Measurements from ENCODE around the gene RASGRP2. TPM values are rescaled to one million over a fixed set of nuclear protein-coding genes. Genes with fewer than 3 reads are reported as not detected.

Gene RASGRP2
- total RNA-seq, 2 donors from 2014 or later, result 13.3 to 28.7 TPM

DNA sequence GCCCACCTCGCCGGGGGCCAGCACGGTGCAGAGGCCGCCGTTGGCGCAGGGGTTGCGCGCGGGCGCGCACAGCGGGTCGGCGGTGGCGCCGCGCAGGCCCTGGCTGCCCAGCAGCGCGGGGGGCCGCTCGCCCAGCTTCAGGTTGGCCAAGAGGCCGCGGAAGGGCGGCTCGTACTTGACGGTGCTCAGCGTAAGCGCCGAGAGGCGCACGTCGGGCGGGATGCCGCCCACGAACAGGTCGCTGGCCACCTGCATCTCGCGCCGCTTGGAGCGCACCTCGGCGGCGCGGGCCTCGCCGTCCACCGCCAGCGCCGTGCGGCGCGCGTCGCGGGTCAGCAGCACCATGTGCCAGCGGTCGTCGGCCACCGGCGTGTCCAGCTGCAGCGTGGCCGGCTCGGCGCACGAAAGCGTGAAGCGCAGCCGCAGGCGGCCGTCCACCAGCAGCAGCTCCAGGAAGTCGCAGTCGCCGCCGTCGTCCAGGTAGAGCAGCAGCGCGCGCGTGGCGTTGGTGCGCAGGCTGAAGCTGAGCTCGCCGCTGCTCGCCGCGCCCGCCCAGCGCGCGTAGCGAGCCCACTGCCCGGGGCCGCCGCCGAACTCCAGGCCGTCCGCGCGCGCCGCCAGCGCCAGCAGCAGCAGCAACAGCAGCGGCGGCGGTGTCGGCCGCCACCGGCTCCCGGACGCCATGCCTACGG, 30.8 kb downstream of the RASGRP2 start:
- H3K27me3 ChIP-seq (replicated peaks; ENCODE audit: insufficient read depth), result peaks cover 32% of the 10 kb centered on the region
- TF ChIP-seq POLR2A (IDR thresholded peaks at IDR 0.05) (no peak), POLR2AphosphoS5 (IDR thresholded peaks at IDR 0.05) (no peak), CTCF (IDR thresholded peaks at IDR 0.05) (no peak)
- H3K27ac ChIP-seq, result no peak overlapping the region
- no peaks in the 10 kb centered on the region for H3K36me3 ChIP-seq
- peak; percentile 33 for DNase-seq (ENCODE audit: low spot score)
- H3K4me3 ChIP-seq, result peak overlapping the region in 1 of 2 donors; percentile 11
- WGBS, result 3% methylated on average over 61 of the region's 111 CpGs
- H3K4me1 ChIP-seq (replicated peaks), result no peaks in the 10 kb centered on the region
- intact Hi-C loops (cut with DNase I), result no loop called here
- H3K9me3 ChIP-seq, result no peaks in the 10 kb centered on the region

- TF ChIP-seq POLR2A (IDR thresholded peaks at IDR 0.05), result no peak
- TF ChIP-seq POLR2AphosphoS5 (IDR thresholded peaks at IDR 0.05), result no peak
- WGBS, result 6% methylated on average over 43 of the region's 45 CpGs
- no peak overlapping the region for H3K4me3 ChIP-seq
- H3K9me3 ChIP-seq, result no peaks in the 10 kb centered on the region
- intact Hi-C loops (cut with DNase I), result no loop called here
- no peaks in the 10 kb centered on the region for H3K36me3 ChIP-seq
- peaks cover 28% of the 10 kb centered on the region for H3K27me3 ChIP-seq (replicated peaks; ENCODE audit: insufficient read depth)
- DNase-seq (ENCODE audit: low spot score), result no peak
- H3K27ac ChIP-seq, result no peak overlapping the region
- H3K4me1 ChIP-seq (replicated peaks), result no peaks in the 10 kb centered on the region
These were observed 31.4 kb downstream of the RASGRP2 start for GRCh38 chr11:64712430-64713015.

DNA sequence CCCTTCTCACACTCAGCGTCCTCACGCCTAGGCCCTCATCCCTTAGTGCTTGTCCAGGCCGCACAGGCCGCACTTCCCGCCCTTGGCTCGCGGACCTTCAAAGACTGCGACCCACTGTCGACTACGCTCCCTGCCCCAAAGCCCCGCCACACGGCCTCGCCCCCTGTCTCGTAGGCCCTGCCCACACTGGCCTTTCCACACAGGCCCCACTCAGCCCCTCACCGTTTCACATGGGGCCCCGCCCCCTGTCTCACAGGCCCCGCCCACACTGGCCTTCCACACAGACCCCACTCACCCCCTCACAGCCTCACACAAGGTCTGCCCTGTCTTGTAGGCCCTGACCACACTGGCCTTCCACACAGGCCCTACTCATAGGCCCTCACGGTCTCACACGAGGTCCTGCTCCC, 32.0 kb downstream of the RASGRP2 start:
- no peak for DNase-seq (ENCODE audit: low spot score)
- Histone ChIP-seq H3K4me1 (replicated peaks) (no peaks in the 10 kb centered on the region), H3K27me3 (replicated peaks; ENCODE audit: insufficient read depth) (peaks cover 26% of the 10 kb centered on the region), H3K27ac (no peak overlapping the region), H3K4me3 (no peak overlapping the region), H3K9me3 (no peaks in the 10 kb centered on the region), H3K36me3 (no peaks in the 10 kb centered on the region)
- WGBS, result 58% methylated on average over 19 of the region's 19 CpGs
- TF ChIP-seq POLR2A (IDR thresholded peaks at IDR 0.05) (no peak), CTCF (IDR thresholded peaks at IDR 0.05) (no peak), POLR2AphosphoS5 (IDR thresholded peaks at IDR 0.05) (no peak)
- intact Hi-C loops (cut with DNase I), result no loop called here

- 24% methylated on average over 46 of the region's 46 CpGs for WGBS
- Histone ChIP-seq H3K36me3 (no peaks in the 10 kb centered on the region), H3K4me1 (replicated peaks) (no peaks in the 10 kb centered on the region), H3K9me3 (no peaks in the 10 kb centered on the region), H3K27me3 (replicated peaks; ENCODE audit: insufficient read depth) (peaks cover 20% of the 10 kb centered on the region), H3K27ac (no peak overlapping the region), H3K4me3 (no peak overlapping the region)
- intact Hi-C loops (cut with DNase I), result no loop called here
- TF ChIP-seq CTCF (IDR thresholded peaks at IDR 0.05) (no peak), POLR2A (IDR thresholded peaks at IDR 0.05) (no peak), POLR2AphosphoS5 (IDR thresholded peaks at IDR 0.05) (no peak)
- no peak for DNase-seq (ENCODE audit: low spot score)
These were observed 32.6 kb downstream of the RASGRP2 start for GRCh38 chr11:64711138-64711955.

GRCh38 chr11:64710418-64711137, 33.4 kb downstream of the RASGRP2 start:
- no peak for DNase-seq (ENCODE audit: low spot score)
- TF ChIP-seq POLR2AphosphoS5 (IDR thresholded peaks at IDR 0.05), result no peak
- TF ChIP-seq POLR2A (IDR thresholded peaks at IDR 0.05), result no peak
- Histone ChIP-seq H3K27ac (no peak overlapping the region), H3K4me1 (replicated peaks) (no peaks in the 10 kb centered on the region), H3K27me3 (replicated peaks; ENCODE audit: insufficient read depth) (peaks cover 13% of the 10 kb centered on the region), H3K36me3 (no peaks in the 10 kb centered on the region), H3K9me3 (no peaks in the 10 kb centered on the region), H3K4me3 (no peak overlapping the region)
- 57% methylated on average over 12 of the region's 13 CpGs for WGBS
- intact Hi-C loops (cut with DNase I), result no loop called here

Data from prostate gland (tissue), 2 donors.